ENCODE results near the gene SRGAP3.

DNA sequence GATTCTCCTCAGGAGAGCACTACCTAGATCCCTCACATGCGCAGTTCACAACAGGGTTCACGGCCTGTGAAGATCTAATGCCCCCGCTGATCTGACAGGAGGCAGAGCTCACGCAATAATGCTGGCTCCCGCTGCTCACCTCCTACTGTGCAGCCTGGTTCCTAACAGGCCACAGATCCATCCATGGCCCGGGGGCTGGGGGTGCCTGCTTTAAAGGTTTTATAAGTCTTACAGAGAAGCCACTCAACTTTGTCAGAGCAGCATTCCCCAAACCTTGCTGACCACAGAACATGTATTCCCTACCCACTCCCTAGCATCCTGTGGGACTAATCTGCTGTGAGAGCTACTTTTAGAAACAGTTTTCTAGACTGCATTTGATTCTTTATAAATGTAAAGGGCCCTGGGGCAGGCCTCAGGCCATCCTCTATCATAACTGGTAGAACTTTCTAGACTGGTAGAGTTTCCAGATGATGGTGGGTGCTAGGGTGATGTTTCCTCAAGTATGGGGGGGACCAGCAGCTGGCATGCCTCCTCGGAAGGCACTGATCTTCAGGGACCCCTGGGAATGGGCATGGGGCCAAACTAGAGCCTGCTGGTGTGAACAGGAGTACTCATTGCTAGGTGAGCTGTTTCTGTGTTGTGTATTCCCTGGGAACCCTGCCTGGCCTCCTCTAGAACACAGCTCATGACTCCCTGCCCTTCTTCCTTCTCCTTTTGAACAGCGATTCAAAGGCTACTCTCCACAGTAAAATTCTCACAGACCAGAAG, 260.5 kb downstream of the SRGAP3 start:
- no peak for TF ChIP-seq POLR2A (IDR thresholded peaks at IDR 0.05)
- TF ChIP-seq, protein P1, sequence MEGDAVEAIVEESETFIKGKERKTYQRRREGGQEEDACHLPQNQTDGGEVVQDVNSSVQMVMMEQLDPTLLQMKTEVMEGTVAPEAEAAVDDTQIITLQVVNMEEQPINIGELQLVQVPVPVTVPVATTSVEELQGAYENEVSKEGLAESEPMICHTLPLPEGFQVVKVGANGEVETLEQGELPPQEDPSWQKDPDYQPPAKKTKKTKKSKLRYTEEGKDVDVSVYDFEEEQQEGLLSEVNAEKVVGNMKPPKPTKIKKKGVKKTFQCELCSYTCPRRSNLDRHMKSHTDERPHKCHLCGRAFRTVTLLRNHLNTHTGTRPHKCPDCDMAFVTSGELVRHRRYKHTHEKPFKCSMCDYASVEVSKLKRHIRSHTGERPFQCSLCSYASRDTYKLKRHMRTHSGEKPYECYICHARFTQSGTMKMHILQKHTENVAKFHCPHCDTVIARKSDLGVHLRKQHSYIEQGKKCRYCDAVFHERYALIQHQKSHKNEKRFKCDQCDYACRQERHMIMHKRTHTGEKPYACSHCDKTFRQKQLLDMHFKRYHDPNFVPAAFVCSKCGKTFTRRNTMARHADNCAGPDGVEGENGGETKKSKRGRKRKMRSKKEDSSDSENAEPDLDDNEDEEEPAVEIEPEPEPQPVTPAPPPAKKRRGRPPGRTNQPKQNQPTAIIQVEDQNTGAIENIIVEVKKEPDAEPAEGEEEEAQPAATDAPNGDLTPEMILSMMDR (IDR thresholded peaks at IDR 0.05): no peak

All from testis (tissue), 2 donors.